GM18870 (cell line): ENCODE measurements around the gene STAT5A.
"Not testable (repeated sequence)": the region's sequence is repeated elsewhere in the genome, so short reads cannot be mapped to it uniquely, and the experiment has no call there.

ENCODE experiments used
- ATAC-seq: cut with Tn5 transposase; IDR thresholded peaks from one replicate; pipeline ENCODE4 v1.9.1; 2021; ENCODE audit warnings: moderate library complexity; ENCODE audit not compliant: unreplicated experiment

The STAT5A gene

DNA sequence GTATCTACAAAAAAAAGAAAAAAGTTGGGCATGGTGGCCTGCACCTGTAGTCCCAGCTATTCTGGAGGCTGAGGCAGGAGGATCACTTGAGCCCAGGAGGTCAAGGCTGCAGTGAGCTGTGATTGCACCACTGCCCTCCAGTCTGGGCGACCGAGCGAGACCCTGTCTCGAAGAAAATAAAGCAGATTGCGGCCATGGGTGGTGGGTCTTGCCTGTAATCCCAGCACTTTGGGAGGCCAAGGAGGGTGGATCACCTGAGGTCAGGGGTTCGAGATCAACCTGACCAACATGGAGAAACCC lies 16.7 kb downstream of the STAT5A start:
- ATAC-seq: not testable (repeated sequence)

DNA sequence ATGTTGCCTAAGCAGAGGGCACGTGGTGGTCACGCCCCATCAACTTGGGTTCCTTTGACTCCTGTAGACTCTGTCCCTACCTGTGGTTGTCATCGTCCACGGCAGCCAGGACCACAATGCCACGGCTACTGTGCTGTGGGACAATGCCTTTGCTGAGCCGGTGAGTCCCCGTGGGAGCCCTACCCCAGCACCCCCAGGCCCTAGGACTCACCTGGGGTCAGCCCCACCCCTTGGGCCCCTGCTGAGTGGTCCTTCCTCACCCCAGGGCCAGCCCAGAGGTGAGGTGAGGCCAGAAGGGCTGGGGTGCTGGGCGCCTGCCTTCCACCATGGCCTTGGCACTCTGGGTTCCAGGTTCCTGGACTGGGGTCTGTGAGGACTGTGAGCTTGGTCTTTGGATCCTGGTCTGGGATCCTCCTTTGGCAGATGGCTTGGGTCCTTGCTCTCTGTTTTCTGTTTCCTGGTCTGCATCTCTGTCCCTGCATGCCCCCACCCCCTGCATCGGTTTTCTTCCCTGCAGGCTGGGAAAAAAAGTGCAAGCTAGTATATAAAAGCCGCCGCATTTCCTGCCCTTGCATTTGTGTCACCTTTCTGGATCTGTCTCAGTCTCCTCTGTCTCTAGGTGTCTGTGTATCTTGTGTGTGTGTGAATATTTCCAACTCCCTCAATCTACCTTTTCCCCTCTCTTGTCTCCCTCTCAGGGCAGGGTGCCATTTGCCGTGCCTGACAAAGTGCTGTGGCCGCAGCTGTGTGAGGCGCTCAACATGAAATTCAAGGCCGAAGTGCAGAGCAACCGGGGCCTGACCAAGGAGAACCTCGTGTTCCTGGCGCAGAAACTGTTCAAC lies 17.5 kb downstream of the STAT5A start:
- ATAC-seq: no peak

- ATAC-seq: no peak
Measured at GRCh38 chr17:42306385-42306667, 18.0 kb downstream of the STAT5A start.

- ATAC-seq: no peak
Measured at GRCh38 chr17:42307362-42307927, 19.1 kb downstream of the STAT5A start.

- no peak for ATAC-seq
Measured at GRCh38 chr17:42308446-42308845, 20.1 kb downstream of the STAT5A start.

GRCh38 chr17:42309142-42309541 lies 20.8 kb downstream of the STAT5A start:
- no peak for ATAC-seq

GRCh38 chr17:42309986-42310786 lies 21.9 kb downstream of the STAT5A start:
- no peak for ATAC-seq

DNA sequence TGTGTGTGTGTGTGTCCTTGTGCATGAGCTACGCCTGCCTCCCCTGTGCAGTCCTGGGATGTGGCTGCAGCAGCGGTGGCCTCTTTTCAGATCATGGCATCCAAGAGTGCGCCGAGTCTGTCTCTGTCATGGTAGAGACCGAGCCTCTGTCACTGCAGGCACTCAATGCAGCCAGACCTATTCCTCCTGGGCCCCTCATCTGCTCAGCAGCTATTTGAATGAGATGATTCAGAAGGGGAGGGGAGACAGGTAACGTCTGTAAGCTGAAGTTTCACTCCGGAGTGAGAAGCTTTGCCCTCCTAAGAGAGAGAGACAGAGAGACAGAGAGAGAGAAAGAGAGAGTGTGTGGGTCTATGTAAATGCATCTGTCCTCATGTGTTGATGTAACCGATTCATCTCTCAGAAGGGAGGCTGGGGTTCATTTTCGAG lies 22.5 kb downstream of the STAT5A start:
- ATAC-seq: no peak

- ATAC-seq: no peak
Measured at GRCh38 chr17:42311240-42312034, 23.1 kb downstream of the STAT5A start.

GRCh38 chr17:42312035-42312284 lies 23.7 kb downstream of the STAT5A start:
- ATAC-seq: no peak

DNA sequence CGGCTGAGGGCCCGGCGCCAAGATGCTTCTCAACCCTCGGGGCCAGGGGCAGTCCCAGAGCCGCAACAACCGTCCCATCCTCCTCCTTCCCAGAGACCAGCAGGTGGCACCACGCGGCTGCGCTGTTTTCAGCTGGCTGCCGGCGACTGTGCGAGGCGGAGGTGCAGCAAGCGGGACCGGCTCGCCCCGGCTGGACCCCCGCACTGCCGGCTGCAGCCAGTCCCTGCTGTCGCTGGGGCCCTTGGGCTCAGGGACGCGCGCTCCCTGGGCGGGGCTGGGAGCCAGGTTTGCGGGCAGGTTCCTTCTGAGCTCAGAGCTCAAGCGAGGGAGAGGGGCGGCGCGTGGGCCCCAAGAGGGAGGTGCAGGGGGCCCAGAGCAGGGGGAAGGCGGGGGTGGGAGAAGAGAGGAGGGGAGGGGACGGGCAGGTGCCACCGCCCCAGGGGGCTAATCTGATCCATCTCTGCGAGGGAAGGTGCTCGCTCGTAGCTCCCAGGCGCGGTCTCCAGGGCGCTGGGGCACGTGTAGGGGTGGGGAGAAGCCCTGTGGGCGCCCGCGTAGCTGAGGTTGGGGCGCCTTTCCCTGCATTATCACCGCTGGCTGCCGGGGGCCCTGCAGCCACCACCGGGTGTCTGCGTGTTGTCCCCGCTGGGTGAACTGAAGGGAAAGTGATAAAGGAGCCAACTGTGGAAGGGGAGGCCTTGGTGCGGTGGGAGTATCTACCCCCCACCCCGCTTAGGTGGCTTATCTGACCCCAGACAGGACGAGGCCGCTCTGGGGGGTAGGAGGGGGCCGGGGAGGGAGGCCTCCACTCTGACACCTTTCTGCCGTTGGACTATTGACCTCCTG lies 24.2 kb downstream of the STAT5A start:
- no peak for ATAC-seq

- ATAC-seq: no peak
Measured at GRCh38 chr17:42313389-42313772, 25.1 kb downstream of the STAT5A start.

DNA sequence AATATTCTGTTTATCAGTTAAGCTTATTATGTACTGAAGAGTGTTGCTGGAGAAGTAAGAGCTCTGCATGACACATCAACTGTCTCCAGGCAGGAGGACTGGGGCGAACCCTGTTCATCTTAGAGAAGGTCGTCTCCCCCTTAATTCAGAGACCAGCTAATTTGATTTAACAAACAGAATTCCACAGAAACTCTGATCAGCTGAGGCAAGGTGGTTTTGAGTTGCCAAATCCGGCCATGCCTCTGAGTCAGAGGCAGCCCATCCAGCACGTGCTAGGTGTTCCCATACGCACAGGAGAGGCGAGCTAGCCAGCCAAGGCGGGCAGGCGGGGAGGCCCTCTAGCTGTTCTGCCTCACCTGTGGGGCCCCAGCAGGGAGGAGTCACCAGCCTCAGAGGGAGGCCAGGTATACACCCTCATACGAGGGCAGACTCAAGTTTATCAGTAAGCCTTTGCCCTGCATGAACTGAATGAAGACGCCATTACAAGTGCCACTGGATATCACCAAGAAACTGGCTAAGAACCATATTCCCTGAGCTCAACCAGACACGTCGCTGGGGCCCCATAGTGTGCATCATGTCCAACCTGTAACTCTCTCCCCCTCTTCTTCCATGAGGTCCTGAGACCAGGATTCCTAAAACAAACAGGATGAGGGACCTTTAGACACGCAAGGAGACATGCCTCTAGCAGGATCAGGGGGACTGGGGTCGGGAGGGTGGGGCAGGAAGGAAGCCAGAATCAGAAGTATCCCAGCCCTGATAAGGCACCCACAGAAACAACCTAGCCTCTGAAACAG lies 25.7 kb downstream of the STAT5A start:
- ATAC-seq: no peak

DNA sequence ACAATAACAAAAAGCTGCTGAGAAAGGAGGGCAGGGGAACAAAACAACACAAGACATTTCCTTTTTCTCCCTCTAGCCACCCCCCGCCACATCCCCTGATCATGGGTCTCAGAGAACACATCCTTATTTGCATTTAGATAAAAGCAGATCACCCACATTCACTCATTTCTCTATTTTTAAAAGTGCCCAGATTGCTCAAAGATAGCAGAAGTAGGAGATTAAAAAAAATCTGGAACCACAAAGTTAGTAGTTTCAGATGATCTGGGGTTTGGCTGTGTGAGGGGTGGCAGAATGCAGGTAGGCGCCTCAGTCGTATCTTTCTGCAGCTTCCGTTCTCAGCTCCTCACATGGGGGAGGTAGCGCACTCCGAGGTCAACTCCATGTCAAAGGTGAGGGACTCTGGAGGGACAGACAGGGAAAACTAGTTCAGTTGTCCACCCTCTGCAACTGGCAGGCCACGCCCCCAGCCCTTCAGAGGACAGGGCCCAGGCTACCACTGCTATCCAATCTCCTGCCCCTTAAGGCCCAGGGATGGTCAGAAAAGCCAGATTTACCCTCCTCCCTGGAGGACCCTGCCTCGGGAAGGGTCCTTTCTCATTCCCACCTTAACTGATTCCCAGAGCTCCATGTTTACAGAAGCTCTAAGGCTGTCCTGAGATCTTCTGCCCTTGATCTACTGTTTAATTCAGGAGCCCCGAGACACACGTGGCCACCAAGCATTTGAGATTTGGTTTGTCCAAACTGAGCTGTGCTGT lies 27.3 kb downstream of the STAT5A start:
- ATAC-seq: no peak

GRCh38 chr17:42316755-42317154 lies 28.5 kb downstream of the STAT5A start:
- no peak for ATAC-seq

GRCh38 chr17:42317266-42317845 lies 29.1 kb downstream of the STAT5A start:
- no peak for ATAC-seq

GRCh38 chr17:42317967-42318366 lies 29.7 kb downstream of the STAT5A start:
- ATAC-seq: not testable (repeated sequence)

DNA sequence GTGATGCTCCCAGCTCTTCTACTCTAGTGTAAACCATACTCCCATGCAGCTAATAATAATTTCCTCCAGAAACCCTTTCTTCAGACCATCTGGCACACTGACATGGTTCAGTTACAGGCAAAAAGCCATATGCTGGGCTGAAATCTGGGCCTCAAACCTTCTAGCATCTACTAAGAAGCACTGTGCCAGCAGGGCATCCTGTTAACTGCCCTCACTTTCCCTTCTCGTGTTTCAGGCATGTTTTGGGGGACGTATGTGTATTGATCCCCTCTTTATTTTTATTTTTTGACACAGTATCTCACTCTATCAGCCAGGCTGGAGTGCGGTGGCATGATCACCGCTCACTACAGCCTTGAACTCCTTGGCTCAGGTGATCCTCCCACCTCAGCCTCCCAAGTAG lies 33.3 kb downstream of the STAT5A start:
- ATAC-seq: no peak
